GM18505 (cell line): ENCODE measurements around the gene SUGCT.

Experiments used
- ATAC-seq: cut with Tn5 transposase; IDR thresholded peaks from one replicate; pipeline ENCODE4 v1.9.1; 2021; ENCODE audit not compliant: unreplicated experiment
- POLR2A ChIP-seq: IDR thresholded peaks from 4 replicates; pipeline ENCODE4 v1.6.1; 2011; ENCODE audit warnings: borderline replicate concordance; ENCODE audit not compliant: insufficient read depth, insufficient read length; ENCODE audit errors: extremely low read depth

SUGCT gene

DNA sequence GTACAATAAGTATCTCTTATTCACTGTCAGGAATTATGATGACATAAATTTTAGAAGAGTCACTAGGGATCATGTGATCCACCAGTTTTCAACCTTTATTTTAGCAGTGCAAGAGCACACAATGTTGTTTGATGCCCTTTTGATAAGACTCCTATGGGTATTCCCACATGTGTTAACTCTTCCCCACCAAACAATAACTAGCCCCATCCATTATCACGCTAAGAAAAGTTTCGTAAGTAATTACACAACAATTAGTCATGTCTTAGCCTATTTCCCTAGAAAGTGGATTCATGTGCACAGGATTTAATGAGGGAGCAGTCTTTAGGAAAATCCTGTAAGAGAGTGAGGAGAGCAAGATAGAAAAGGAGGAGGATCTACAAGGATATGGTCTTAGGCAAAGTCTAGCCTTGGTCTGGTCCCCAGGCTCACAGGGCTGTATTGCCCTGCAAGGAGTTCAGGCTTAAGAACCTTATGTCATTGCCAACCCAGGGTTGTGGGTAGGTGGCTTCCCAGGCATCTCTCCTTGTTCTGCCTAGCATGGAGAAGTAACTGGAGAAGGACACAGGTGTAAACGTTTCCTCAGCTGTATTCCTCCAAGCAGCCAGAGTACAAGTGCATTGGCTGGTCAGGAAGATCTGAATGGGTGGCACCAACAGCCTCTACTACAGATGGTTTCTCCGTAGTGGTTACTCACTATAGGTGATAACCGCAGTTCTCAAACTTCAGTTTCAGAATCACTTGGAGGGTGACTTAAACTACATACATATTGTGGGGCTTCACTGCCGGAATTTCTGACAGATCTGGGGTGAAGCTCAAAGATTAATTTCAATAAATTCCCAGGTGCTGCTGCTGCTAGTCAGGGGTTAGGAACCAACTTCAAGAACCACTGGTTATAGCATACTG is 574.5 kb downstream of the SUGCT start:
- ATAC-seq: peak; percentile 86
- no peak for TF ChIP-seq POLR2A

DNA sequence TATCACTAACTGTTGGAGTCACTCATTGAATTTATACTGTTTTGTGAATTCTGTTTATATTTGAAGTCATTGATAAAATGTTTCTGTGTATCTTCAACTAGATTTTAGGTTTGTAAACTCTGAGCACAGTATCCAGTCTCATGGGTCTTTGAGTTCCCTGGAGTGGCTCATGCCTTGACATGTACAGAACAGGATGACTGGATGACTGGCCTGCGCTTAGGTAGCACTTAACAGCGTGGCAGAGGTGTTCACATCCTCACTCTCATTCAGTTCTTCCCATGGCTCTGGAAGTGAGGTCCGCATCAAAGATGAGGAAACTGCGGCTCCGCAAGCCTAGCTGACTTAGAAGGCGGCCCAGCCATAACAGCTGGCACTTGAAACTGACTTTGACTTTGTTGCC is 576.9 kb downstream of the SUGCT start:
- no peak for TF ChIP-seq POLR2A
- ATAC-seq: no peak

DNA sequence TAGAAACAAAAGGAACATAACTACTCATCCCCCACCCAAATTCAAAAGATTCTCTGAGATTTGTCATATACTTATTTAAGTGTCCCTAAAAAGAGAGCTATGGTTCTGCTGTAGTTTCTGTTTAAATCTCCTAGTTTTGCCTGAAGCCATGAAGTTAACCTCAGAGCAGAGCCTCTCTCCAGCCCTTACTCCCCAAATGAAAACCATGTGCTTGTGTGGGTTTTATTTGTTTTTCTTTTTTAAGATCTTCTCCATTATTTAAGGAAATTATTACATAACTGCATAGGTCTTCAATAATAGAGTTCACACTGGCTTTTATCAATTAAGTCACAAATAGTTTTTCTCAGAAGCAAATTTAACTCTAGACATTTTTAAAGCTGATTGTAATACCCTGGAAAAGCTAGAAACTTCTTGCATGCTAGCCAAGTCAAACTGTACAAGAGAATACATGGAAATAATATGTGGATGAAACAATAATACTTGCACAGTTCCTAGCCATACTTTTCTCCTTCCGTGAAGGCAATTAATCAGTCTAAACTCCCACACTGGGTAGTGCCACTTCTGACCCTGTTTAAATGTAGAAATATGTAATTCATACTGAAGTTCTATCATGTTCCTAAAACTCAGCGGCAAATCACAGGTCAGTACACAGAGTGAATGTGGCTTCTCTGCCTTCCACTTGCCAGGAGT is 579.7 kb downstream of the SUGCT start:
- no peak for ATAC-seq
- TF ChIP-seq POLR2A: no peak

DNA sequence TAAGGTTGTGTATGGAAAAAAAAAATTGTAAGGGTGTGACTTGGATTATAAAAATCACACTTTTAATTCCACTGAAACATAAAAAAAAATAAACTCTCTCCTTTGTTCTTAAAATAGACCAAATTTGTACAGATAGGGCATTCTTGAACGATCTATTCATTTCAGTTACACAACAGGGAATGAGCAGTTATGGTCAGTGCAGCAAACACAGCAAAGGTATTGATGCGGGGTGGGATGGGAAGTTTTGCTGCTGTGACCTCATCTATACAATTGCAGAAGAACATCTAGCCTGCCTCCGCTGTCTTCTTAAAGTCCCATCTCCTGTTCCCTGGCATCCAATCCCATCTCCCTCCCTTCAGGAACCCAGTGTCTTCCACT is 580.2 kb downstream of the SUGCT start:
- no peak for TF ChIP-seq POLR2A
- no peak for ATAC-seq

DNA sequence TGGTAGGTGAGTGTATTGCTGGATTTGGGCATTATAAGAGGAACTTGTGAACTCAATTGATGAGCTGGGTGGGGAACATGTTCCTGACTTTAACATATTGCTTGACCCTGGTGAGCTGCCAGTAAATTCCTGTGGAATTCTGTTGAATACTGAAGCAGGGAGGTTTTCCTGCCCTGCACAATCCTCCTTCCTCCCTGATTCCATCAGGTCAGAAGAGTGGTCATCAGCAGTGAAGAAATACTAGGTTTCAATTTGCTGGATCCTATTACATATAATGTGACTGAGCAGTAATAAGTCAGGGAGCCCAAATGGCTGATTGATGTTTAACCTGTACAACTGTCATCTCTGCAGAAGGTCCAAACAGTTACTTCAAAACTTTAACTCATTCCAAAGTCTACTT is 581.2 kb downstream of the SUGCT start:
- TF ChIP-seq POLR2A: no peak
- no peak for ATAC-seq

DNA sequence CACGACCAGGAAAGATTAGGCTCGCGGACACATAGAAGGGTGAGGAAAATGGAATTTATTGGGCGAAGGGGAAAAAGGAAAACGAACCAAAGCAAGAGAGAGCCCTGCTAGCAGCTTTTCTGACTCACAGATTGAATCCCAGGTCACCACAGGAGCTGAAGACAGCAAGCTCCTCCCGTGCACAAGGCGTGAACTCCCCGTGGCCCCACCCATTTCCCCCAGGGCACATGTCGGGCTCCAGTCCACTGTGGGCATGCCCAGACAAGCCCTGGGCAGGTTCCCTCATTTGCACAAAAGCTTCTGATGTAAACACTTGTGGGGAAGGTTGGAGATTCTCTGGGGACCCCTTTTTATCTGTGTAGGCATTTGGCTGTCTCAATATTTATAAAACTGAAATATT is 582.4 kb downstream of the SUGCT start:
- TF ChIP-seq POLR2A: no peak
- ATAC-seq: peak; percentile 70

DNA sequence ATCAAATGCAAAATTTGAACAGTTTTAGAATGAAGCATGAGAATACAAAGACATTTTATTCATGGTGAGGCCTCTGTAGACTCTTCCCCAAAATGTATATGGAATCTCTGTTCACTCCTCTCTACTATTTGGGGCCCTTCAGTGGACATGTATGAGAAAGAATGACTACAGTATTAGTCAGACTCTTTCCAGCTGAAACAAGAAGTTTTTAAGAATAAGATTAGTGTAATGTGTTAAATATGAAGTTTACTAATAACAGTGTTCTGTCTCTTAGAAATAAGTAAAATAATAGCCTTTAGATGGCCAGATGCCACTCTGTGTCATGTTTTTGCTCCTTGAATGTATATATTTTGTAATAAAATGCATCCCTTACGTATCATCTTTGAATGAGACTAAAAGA is 585.6 kb downstream of the SUGCT start:
- ATAC-seq: no peak
- TF ChIP-seq POLR2A: no peak

DNA sequence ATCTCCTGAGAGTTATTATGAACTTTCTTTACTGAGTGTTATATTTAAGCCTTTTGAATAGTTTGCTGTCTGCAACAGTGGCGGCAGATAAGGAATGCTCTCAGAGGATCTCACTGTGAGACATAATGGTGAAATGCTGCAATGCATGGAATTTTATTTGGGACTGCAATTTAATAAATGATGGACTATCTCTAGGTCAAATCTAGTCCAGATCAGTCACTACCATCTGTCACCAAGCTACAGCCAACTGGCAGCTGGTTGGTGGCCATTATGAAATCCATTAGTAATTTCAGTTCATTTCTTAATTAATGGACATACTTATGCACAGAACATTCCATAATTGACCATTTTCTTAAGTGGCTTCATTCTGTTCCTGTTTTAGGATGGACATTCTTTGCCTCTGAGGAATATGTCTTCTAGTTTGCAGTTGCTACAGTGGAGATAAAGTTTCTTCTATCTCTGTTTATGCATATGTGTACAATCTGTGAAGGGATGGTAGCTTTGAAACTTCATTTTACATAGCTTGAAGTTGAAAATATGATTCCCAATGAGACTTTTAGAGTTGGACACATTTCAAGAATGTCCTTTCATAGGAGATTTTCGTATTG is 586.6 kb downstream of the SUGCT start:
- TF ChIP-seq POLR2A: no peak
- ATAC-seq: no peak

DNA sequence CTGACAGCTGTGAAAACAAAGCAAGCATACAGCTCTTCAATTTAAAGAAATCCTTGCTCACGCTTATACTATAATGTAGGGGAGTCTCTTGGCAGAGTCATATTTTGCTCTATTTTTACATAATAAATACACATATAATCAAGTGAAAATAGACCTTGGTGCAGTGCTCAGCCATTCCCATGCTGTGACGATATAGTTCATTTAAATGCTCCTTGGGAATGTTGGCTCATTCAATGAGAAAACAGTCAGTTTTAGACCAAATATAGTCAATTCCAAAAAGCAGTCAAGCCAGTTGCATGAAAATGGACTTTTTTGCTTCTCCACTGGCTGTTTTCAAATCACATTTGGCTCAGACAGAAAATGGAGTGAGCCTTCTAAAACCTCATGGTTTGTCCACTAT is 587.4 kb downstream of the SUGCT start:
- no peak for TF ChIP-seq POLR2A
- no peak for ATAC-seq

DNA sequence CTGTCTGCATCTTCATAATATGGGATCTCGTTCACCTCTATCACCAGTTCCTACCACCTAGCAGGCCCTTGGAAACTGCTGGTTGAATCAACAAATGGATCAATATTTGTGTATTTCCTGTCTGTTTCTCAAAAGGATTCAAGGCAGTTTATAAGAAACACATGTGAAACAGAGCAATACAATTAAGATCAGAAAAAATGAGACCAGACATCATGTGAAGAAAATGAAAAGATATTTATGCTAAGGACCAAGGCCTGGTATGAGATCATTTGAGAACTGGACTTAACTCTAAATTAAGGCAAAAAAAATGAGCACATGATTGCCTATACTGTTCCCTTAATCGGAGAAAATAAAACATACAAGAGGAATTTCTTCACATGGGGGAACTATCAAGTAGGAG is 589.0 kb downstream of the SUGCT start:
- ATAC-seq: no peak
- no peak for TF ChIP-seq POLR2A

DNA sequence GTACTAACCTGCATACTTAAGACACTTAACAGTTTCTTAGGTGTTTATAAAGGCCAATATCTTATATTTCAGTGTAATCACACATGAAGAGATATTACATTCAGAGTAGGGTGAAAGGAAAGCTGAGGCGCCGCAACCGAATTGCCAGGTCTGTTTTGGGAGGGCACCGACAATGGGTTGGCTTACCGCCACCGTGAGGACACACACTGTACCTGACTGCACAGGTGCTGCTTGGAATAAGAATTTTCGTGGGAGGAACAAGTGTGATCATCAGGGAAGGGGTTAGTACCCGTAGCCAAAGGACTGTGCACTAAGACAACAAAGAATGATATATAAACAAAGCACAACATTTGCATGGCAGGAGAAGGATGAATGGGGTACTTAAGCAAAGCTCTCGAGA is 591.8 kb downstream of the SUGCT start:
- no peak for ATAC-seq
- TF ChIP-seq POLR2A: no peak

DNA sequence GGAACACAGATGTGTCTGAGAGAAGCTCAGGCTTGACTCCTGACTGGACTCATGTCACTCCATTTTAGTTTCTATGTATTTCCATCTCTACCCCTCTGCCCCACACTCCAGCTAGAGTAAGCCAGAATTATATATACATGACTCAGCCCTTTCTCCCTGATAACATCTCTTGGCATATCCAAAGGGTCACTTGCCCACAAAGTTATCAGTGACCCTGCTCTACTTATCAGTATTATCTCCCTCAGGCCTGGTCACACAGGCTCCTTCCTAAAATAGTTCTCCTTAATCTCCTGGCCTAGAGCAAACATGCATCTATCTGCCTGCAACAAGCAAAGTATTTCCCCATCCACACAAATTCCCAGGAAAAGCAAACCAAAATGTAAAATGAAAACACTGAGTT is 598.3 kb downstream of the SUGCT start:
- no peak for TF ChIP-seq POLR2A
- no peak for ATAC-seq

DNA sequence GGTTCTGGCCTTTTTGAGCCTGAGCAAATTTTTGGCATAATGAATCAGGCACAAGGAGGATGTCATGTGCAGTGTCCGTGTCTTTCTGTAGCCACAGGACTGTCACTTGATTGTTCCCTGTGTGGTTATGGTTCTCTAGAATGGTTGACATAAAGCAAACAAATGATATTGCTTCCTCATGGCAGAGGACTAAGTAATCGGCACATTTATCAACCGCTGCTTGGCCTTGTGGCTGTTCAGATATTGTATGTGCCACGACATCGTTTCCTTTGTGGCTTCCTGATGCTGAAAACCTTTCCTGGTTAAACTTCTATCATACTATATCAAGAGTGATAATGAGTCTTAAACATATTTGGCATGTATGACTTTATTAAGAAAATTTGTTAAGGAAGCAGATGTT is 598.8 kb downstream of the SUGCT start:
- ATAC-seq: no peak
- no peak for TF ChIP-seq POLR2A

DNA sequence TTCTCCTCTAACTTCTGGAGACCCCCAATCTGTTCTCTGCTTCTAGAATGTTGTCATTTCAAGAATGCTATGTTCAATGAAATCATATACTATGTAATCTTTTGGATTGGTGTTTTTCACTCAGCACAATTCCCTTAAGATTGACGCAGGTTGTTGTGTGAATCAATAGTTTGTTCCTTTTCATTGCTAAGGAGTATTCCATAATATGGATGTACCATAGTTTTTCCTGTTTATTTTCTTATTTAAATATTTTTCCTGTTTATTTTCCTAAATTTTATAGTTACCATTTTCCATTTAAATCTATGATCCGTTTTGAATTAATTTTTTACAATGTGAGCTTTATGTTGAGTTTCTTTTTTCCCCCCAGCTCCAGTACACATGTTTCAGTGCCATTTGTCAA is 604.5 kb downstream of the SUGCT start:
- ATAC-seq: no peak
- no peak for TF ChIP-seq POLR2A
